Measurements from ENCODE around the gene RSPH1.

RSPH1 gene
- 0 to 0.23 (median 0.07) reads per million in 9 experiments for total RNA-seq

DNA sequence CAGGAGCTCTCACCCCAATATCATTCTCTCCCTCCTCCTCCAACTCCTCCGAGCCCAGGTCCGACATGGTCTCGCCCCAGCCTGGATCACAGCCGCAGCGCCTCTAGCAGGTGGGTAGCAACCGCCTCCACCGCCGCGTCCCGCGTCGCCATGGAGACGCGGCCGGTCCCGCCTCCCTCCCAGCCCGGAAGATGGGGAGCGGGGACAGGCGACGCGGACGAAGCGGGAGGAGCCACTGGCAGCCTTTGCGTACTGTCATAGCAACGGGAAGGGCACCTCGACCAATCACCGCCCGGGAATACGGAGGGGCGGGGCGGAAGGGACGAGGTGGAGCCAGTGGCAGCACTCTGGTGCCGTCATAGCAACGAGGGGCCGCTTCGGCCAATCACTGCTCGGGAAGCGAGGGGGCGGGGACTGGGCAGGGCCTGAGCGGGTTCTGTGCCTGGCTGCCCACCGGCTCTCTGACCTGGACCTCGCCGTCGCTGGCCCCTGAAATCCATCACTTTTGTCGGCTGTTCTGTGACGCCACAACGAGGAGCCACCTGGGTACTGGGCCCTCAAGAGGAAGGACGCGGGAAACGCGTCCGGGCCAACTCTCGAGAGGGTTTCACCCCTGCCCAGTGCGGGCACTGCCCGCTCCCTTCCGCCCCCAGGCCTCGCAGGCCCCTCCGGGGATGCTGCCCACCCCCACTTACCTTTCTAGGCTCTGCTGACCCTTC is at the start of gene RSPH1:
Gene RSPH1, minus strand, starts transcription at position 105 of the 719 bp plus-strand sequence. Its CDS starts 38 bp downstream, at position 67.
- DNase-seq (peak; percentile 98 to 99 (median 99)), ATAC-seq (replicated peaks) (peak; percentile 94)
- Mint-ChIP-seq H3K4me3 (peak within 1 kb of the TSS; percentile 81 to 83), H3K27ac (peak within 1 kb of the TSS; percentile 84 to 90), H3K27me3 (peaks cover 0 to 18% of the 10 kb centered on the region in 2 donors), H3K36me3 (ENCODE audit: insufficient read depth) (peaks cover 9% of the 10 kb centered on the region), H3K9me3 (no peaks in the 10 kb centered on the region), H3K4me1 (ENCODE audit: low read depth in 2 of 2) (peaks cover 11 to 13% of the 10 kb centered on the region in 2 donors)

DNA sequence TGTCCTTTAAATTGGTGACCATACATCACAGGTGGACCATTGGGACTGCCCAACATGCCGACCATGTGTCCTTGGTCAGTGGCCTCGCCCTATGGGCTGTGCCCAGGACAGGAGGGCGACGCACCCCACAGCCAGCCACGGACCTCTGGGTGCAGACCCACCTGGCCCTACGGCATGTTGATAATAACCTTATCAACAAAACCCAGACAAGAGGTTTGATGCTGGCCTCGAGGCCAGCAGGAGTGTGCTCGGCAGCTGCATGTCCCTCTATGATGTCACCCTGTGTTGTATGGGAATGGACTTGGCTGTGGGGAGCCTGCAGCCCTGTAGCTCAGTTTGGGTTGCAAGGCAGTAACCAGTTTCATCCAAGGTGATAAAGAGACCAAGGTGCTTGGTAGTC is 49.7 kb upstream of the RSPH1 start:
- H3K27me3 Mint-ChIP-seq = no peaks in the 10 kb centered on the region
- H3K9me3 Mint-ChIP-seq = no peaks in the 10 kb centered on the region
- no peak overlapping the region for H3K27ac Mint-ChIP-seq
- peaks cover 5 to 9% of the 10 kb centered on the region in 2 donors for H3K4me1 Mint-ChIP-seq (ENCODE audit: low read depth in 2 of 2)
- ATAC-seq (replicated peaks) (no peak), DNase-seq (no peak)
- no peak overlapping the region for H3K4me3 Mint-ChIP-seq
- peaks cover 28% of the 10 kb centered on the region for H3K36me3 Mint-ChIP-seq (ENCODE audit: insufficient read depth)

DNA sequence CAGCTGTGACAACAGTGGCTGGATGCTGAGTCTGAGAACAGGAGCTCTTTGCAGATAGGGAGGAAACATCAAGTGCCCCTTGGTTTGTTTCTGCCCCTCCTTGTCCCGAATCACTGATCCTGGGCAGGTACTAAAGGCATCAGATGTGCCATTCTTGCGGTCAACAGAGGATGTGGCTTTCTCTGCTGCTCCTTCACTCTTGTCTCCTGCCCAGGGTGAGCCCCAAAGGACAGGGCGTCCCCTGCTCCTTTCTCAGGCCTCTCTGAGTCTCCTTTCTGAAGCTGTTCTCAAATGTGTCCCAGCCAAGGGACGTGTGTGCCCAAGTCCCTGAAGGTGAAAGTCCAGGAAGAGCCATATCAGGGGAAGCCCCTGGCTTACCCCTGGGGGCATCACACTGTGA is 49.3 kb upstream of the RSPH1 start:
- no peaks in the 10 kb centered on the region for H3K27me3 Mint-ChIP-seq

GRCh38 chr21:42544544-42544943 is 48.5 kb upstream of the RSPH1 start:
- H3K36me3 Mint-ChIP-seq (ENCODE audit: insufficient read depth) = peaks cover 28% of the 10 kb centered on the region
- peaks cover 5 to 11% of the 10 kb centered on the region in 2 donors for H3K4me1 Mint-ChIP-seq (ENCODE audit: low read depth in 2 of 2)
- no peaks in the 10 kb centered on the region for H3K9me3 Mint-ChIP-seq
- ATAC-seq (replicated peaks) (no peak), DNase-seq (no peak)
- H3K4me3 Mint-ChIP-seq = no peak overlapping the region
- H3K27me3 Mint-ChIP-seq = no peaks in the 10 kb centered on the region
- peak overlapping the region in 1 of 2 donors; percentile 77 for H3K27ac Mint-ChIP-seq

More for the DNA sequence above, 49.3 kb upstream of the RSPH1 start:
- Mint-ChIP-seq H3K4me1 (ENCODE audit: low read depth in 2 of 2) (peaks cover 5 to 9% of the 10 kb centered on the region in 2 donors), H3K9me3 (no peaks in the 10 kb centered on the region), H3K4me3 (no peak overlapping the region), H3K27ac (peak overlapping the region in 1 of 2 donors; percentile 77), H3K36me3 (ENCODE audit: insufficient read depth) (peaks cover 28% of the 10 kb centered on the region)
- ATAC-seq (replicated peaks) (peak; percentile 27), DNase-seq (no peak)

DNA sequence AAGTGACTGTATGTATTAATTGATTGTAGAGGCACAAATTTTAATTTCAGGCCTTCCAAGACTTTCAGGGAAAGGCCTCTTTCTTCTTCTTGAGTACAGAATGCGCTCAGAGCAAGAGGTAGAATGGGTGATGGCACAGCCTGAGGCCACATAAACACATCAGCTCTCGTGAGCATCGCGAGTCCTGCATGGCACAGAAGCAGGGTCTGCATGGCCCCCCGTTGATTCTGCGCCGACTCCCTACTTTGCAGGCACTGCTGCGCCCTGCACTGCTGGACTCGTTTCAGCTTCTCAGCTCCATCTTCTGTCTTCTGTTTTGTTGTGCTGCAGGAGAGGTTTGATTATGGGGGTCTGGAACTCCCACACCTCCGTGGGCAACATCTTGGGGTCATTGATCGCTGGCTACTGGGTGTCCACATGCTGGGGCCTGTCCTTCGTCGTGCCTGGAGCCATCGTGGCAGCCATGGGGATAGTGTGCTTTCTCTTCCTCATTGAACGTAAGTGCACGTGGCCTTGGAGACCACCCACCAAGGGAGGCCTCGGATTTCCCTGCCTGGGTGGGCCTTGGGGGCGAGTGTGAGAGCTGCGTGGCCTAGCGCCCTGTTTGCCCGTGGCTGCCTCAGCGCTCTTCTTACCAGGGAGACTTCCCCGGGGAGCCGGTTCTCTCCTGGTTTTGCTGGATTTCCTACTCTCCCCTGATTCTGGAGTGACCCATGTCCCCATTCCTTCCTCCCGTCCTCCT is 47.3 kb upstream of the RSPH1 start:
- H3K36me3 Mint-ChIP-seq (ENCODE audit: insufficient read depth) = peaks cover 22% of the 10 kb centered on the region
- ATAC-seq (replicated peaks) = no peak

DNA sequence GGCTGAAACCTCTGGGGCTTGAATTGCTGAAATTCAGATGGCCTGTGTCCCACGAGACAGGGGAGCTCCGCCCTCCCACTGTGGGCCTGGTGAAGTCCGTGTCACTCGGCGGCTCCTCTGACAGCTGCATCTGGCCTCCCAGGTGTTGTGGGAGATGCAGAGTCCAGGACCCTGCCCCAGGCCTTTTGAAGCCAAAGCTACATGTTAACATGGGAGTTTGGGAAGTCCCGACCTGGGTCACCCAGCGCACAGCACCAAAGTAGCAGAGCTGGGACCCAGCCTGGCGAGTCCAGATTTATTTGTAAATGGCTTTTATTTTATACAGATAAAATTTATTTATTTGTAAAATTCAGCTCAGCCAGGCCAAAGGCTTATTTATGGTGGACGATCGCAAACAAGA is 46.6 kb upstream of the RSPH1 start:
- Mint-ChIP-seq H3K4me1 (ENCODE audit: low read depth in 2 of 2) (peaks cover 5 to 18% of the 10 kb centered on the region in 2 donors), H3K4me3 (no peak overlapping the region), H3K36me3 (ENCODE audit: insufficient read depth) (peaks cover 19% of the 10 kb centered on the region), H3K9me3 (no peaks in the 10 kb centered on the region), H3K27me3 (no peaks in the 10 kb centered on the region), H3K27ac (no peak overlapping the region)
- ATAC-seq (replicated peaks) (no peak), DNase-seq (no peak)

More for the DNA sequence above, 47.3 kb upstream of the RSPH1 start:
- Mint-ChIP-seq H3K9me3 (no peaks in the 10 kb centered on the region), H3K27me3 (no peaks in the 10 kb centered on the region), H3K4me1 (ENCODE audit: low read depth in 2 of 2) (peaks cover 5 to 16% of the 10 kb centered on the region in 2 donors), H3K27ac (peak overlapping the region in 1 of 2 donors; percentile 46), H3K4me3 (no peak overlapping the region)
- no peak for DNase-seq

DNA sequence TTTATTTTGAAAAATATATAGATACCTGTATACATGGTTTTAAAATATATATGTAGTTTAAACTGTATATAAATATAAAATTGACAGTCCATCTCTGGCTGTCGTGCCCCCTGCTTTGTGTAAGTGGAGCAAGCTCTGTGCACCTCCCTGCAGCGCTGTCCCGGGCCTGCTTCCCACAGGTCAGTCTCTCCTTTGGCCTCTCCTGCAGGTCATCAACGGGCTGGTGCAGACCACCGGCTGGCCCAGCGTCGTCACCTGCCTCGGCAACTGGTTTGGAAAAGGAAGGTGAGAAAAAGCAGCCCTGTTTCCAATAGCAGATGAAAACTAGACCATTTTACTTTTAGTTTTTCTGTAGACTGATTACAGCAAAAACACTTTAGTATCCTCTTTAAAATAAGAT is 46.2 kb upstream of the RSPH1 start:
- Mint-ChIP-seq H3K36me3 (ENCODE audit: insufficient read depth) (peaks cover 15% of the 10 kb centered on the region), H3K9me3 (no peaks in the 10 kb centered on the region), H3K4me3 (no peak overlapping the region), H3K4me1 (ENCODE audit: low read depth in 2 of 2) (peaks cover 5 to 18% of the 10 kb centered on the region in 2 donors), H3K27ac (no peak overlapping the region), H3K27me3 (no peaks in the 10 kb centered on the region)
- ATAC-seq (replicated peaks) (no peak), DNase-seq (no peak)

DNA sequence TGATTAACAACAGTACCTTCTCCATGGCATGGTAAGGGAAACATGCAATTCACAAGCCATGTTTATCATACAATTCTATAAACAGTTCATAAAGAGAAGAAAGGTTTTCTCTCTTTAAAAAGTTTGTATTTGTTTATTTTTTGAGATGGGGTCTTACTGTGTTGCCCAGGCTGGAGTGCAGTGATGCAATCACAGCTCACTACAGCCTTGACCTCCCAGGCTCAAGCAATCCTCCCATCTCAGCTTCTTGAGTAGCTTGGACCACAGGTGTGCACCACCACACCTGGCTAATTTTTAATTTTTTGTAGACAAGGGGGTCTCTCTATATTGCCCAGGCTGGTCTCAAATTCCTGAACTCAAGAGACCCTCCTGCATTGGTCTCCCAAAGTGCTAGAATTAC is 45.6 kb upstream of the RSPH1 start:
- ATAC-seq (replicated peaks) (no peak), DNase-seq (no peak)
- Mint-ChIP-seq H3K27ac (no peak overlapping the region), H3K27me3 (no peaks in the 10 kb centered on the region), H3K4me3 (no peak overlapping the region), H3K4me1 (ENCODE audit: low read depth in 2 of 2) (peaks cover 5 to 18% of the 10 kb centered on the region in 2 donors), H3K9me3 (no peaks in the 10 kb centered on the region), H3K36me3 (ENCODE audit: insufficient read depth) (peaks cover 15% of the 10 kb centered on the region)

DNA sequence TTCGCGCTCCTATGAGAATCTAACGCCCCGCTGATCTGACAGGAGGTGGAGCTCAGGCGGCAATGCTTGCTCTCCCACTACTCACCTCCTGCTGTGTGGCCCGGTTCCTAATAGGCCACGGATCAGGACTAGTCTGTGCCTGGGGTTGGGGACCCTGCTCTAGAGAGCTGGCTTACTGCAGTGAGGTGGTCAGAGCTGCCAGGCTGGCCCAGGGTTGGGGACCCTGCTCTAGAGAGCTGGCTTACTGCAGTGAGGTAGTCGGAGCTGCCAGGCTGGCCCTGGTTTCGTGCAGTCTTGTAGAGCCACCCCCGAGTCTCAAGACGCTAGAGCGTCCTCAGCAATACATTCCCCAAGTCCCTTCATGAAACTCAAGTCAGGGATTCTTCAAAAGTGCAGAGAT is 45.1 kb upstream of the RSPH1 start:
- DNase-seq (no peak), ATAC-seq (replicated peaks) (no peak)
- Mint-ChIP-seq H3K27ac (no peak overlapping the region), H3K27me3 (no peaks in the 10 kb centered on the region), H3K9me3 (no peaks in the 10 kb centered on the region), H3K4me1 (ENCODE audit: low read depth in 2 of 2) (peaks cover 8 to 18% of the 10 kb centered on the region in 2 donors), H3K36me3 (ENCODE audit: insufficient read depth) (peaks cover 18% of the 10 kb centered on the region), H3K4me3 (no peak overlapping the region)

DNA sequence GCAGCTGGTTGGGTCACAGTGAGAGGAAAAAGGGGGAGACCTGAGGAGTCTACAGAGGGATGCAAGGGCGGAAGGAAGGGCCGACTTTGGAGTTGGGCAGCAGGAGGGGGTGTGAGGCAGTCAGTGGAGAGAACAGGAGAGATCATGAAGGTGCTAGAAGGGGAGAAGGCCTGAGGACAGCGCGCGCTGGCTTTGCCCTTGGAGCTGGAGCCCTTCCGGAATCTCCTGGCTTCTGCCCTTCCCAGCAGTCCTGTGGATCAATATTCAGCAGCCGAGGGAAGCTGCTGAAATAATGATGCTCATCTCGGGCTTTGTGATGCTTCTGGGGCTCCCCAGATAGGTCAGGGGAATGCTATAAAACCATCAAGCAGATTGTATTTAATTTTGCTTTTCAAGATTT is 44.4 kb upstream of the RSPH1 start:
- ATAC-seq (replicated peaks) (no peak), DNase-seq (no peak)
- Mint-ChIP-seq H3K4me1 (ENCODE audit: low read depth in 2 of 2) (peaks cover 9 to 16% of the 10 kb centered on the region in 2 donors), H3K27ac (no peak overlapping the region), H3K27me3 (no peaks in the 10 kb centered on the region), H3K9me3 (no peaks in the 10 kb centered on the region), H3K36me3 (ENCODE audit: insufficient read depth) (peaks cover 22% of the 10 kb centered on the region), H3K4me3 (no peak overlapping the region)

GRCh38 chr21:42539931-42540343 is 43.9 kb upstream of the RSPH1 start:
- H3K27me3 Mint-ChIP-seq = no peaks in the 10 kb centered on the region
- peak overlapping the region in 1 of 2 donors; percentile 55 for H3K27ac Mint-ChIP-seq
- DNase-seq (no peak), ATAC-seq (replicated peaks) (no peak)
- H3K4me3 Mint-ChIP-seq = no peak overlapping the region
- H3K9me3 Mint-ChIP-seq = no peaks in the 10 kb centered on the region
- peaks cover 8 to 12% of the 10 kb centered on the region in 2 donors for H3K4me1 Mint-ChIP-seq (ENCODE audit: low read depth in 2 of 2)
- peaks cover 23% of the 10 kb centered on the region for H3K36me3 Mint-ChIP-seq (ENCODE audit: insufficient read depth)

DNA sequence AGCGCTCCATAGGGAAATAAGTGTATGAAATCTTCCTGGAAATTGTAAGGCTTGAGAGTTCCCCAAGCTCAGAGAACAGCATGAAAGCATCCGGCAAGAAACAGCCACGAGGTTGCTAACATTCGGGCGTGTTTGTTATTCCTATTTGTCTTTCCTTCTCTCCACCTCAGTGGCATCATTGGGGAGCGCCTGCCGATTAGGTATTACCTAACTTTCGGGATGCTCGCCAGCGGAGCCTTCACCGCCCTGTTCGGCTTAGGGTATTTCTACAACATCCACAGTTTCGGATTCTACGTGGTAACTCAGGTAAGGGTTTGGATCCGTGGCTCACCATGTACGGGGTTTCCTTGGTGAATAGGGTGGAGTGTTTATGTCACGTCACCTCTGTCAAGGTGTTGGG is 43.3 kb upstream of the RSPH1 start:
- H3K27me3 Mint-ChIP-seq = no peaks in the 10 kb centered on the region
- DNase-seq (no peak), ATAC-seq (replicated peaks) (no peak)
- H3K4me3 Mint-ChIP-seq = no peak overlapping the region
- peaks cover 26% of the 10 kb centered on the region for H3K36me3 Mint-ChIP-seq (ENCODE audit: insufficient read depth)
- H3K9me3 Mint-ChIP-seq = no peaks in the 10 kb centered on the region
- H3K27ac Mint-ChIP-seq = peak overlapping the region in 1 of 2 donors; percentile 55
- peaks cover 4 to 8% of the 10 kb centered on the region in 2 donors for H3K4me1 Mint-ChIP-seq (ENCODE audit: low read depth in 2 of 2)

DNA sequence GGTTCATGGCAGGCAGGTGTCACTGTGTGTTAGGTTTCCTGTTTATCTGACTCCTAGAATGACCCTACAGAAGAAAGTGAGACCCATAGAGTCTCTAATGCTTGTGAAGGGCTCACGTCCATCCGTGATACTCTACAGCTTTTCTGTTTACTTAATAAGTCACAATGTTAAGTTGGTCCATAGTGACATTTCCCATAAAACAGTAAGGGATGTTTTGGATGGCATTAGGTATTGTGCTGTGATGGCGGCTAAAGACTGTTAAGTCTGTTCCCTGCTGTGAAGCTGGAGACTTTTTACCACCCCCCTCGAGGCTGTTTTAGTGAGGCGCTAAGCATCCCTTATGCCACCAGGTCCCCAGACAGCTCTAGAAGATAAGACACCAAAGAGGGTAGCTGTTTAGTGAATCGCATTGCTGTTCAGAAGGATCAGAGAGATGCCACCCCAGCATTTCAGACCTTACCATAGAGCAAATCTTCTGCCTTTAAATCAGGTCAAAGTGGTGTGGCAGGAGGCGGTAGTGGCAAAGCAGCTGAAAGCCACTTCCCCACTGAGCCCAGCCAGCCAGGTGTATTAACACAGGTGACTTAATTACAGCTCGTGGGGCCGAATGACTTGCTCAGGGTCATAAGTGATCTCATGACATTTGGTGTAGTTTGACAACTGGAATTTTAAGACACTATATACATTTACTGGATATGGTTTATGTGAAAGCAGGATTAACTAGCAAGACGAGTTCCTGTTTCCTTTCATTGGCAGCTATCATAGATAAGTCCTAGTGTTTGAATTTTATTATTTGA is 42.7 kb upstream of the RSPH1 start:
- Mint-ChIP-seq H3K4me1 (ENCODE audit: low read depth in 2 of 2) (peaks cover 4 to 8% of the 10 kb centered on the region in 2 donors), H3K36me3 (ENCODE audit: insufficient read depth) (peaks cover 22% of the 10 kb centered on the region)

More for the DNA sequence above, 42.7 kb upstream of the RSPH1 start:
- Mint-ChIP-seq H3K4me3 (peak overlapping the region in 1 of 2 donors; percentile 23), H3K27me3 (no peaks in the 10 kb centered on the region), H3K9me3 (no peaks in the 10 kb centered on the region), H3K27ac (peak overlapping the region; percentile 84 to 89)
- ATAC-seq (replicated peaks) (peak; percentile 81), DNase-seq (peak in 1 of 3 experiments; percentile 21)
